ENCODE results near the gene SH3PXD2B. TPM values are rescaled to one million over a fixed set of nuclear protein-coding genes. Genes with fewer than 3 reads are reported as not detected.
"Not testable (repeated sequence)": the region's sequence is repeated elsewhere in the genome, so short reads cannot be mapped to it uniquely, and the experiment has no call there.

The SH3PXD2B gene
- total RNA-seq, 2 experiments from 2014 or later: 0.21 to 0.23 TPM

DNA sequence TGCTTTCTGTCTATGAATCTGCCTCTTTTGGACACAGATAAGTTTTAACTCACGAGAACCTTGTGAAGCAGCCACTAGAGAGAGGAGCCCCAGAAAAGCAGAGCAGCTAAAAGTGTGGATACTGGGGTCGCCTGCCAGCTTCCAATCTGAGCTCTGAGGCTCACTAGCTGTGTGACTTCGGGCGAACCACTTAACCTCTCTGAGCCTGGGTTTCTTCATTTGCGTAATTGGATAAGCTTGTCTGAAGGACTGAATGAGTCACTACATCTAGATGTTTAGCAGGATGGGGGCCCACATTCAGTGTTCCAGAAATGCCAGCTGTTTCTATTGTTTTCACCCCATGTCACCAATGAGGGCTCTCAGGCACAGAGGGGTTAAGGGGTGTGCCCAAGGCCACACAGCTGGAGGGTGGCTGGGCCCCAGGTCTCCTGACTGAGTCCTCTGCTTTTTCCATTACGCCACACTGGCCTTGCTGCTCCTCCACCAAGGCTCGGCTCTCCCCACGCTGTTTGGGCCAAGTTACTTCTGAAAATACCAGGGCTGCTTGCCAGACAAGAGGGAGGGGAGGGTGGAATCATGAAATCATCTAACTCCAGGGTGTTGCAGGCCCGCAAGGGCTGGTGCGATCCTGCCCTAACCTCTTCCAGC is 36.2 kb downstream of the SH3PXD2B start:
- ATAC-seq: no peak

DNA sequence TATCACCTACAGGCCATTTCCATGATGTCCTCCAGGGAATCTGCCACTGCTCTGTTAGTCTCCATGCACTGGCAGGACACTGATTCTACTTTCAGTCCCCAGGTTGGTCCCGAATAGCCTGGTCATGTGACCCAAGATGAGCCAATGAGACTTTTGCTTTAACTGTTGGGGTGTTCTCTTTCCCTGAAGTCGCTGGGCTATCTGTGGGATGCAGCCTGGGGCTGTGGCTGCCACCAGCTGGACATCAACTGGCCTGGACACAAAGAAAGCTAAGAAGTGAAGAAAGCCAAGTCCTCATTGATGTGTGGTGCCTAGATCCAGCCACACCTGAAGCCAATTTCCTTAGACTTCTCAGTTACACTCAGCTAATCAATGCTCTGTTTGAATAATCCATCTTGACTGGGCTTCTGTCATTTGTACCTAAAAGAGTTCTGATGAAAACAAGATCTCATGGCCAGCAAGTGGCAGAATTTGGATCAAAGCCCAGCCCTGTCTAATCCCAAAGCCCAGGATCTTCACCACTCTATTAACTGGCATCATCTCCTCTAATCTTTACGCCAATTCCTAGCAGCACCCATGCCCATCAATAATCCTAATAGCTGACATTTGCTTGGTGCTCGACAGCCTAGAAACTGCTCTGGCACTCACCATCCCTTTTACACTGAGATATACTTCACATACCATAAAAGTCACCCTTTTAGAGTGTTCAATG is 37.0 kb downstream of the SH3PXD2B start:
- ChIA-PET CTCF (interaction anchor here (1.4 kb wide), 1 partner anchor 34 kb away, joined by 4 read pairs; no protein-coding TSS in a partner anchor), POLR2A (no interaction called here)
- no peaks in the 10 kb centered on the region for H3K36me3 Mint-ChIP-seq (ENCODE audit: low read depth)
- H3K27ac Mint-ChIP-seq: no peak overlapping the region
- ATAC-seq (no peak), DNase-seq (no peak)
- peaks cover 21% of the 10 kb centered on the region for H3K4me1 Mint-ChIP-seq (ENCODE audit: low read depth)
- H3K27me3 Mint-ChIP-seq (ENCODE audit: low read depth): no peaks in the 10 kb centered on the region
- no peaks in the 10 kb centered on the region for H3K9me3 Mint-ChIP-seq (ENCODE audit: insufficient read depth)
- H3K4me3 Mint-ChIP-seq: no peak overlapping the region

More for the DNA sequence above, 36.2 kb downstream of the SH3PXD2B start:
- H3K9me3 Mint-ChIP-seq (ENCODE audit: insufficient read depth): no peaks in the 10 kb centered on the region
- no peak overlapping the region for H3K4me3 Mint-ChIP-seq
- ChIA-PET CTCF (interaction anchor here (1.4 kb wide), 1 partner anchor 33 kb away, joined by 4 read pairs; no protein-coding TSS in a partner anchor), POLR2A (no interaction called here)
- no peaks in the 10 kb centered on the region for H3K36me3 Mint-ChIP-seq (ENCODE audit: low read depth)
- peaks cover 12% of the 10 kb centered on the region for H3K4me1 Mint-ChIP-seq (ENCODE audit: low read depth)
- no peak for DNase-seq
- H3K27ac Mint-ChIP-seq: no peak overlapping the region
- no peaks in the 10 kb centered on the region for H3K27me3 Mint-ChIP-seq (ENCODE audit: low read depth)

DNA sequence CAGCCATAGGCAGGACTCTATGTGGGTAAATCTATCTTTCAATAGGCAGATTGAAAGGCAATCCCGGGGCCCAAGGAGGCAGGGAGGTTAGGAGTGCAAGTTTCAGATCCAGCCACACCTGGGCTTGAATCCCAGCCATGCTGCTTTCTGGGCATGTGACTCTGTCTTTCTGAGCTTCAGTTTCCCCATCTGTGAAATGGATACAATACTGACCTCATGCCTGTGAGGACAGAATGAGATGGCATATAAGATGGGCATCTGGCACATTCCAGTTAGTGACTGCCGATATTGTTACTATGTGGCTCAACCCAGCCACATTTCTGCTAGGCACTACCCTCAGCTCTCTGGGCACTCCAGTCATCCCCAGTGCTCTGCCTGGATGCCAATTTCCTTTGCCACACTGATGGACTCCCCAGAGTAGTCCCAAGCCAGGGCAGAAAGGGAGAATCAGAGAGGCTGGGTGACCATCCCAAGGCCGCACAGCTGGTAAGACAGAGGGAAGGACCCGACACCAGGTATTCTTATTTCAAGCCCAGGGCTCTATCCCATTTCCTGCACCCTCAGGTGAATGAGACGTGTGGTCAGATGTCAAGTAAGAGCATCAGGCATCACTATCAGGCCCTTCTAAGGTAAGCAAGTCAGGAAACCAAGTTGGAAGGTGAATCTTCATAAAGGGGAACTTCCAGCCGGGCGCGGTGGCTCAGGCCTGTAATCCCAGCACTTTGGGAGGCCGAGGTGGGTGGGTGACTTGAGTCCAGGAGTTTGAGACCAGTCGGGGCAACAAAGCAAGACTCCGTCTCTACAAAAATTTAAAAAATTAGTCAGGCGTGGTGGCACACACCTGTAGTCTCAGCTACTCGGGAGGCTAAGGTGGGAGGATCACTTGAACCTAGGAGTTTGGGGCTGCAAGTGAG is 38.7 kb downstream of the SH3PXD2B start:
- Mint-ChIP-seq H3K27me3 (ENCODE audit: low read depth) (no peaks in the 10 kb centered on the region), H3K9me3 (ENCODE audit: insufficient read depth) (no peaks in the 10 kb centered on the region), H3K4me3 (no peak overlapping the region), H3K36me3 (ENCODE audit: low read depth) (no peaks in the 10 kb centered on the region), H3K27ac (no peak overlapping the region), H3K4me1 (ENCODE audit: low read depth) (peaks cover 27% of the 10 kb centered on the region)
- ChIA-PET POLR2A (no interaction called here), CTCF (no interaction called here)
- no peak for DNase-seq
- ATAC-seq: no peak

GRCh38 chr5:172414531-172415361 is 39.6 kb downstream of the SH3PXD2B start:
- no peak overlapping the region for H3K27ac Mint-ChIP-seq
- ChIA-PET CTCF (no interaction called here), POLR2A (no interaction called here)
- no peak overlapping the region for H3K4me3 Mint-ChIP-seq
- H3K9me3 Mint-ChIP-seq (ENCODE audit: insufficient read depth): no peaks in the 10 kb centered on the region
- peaks cover 28% of the 10 kb centered on the region for H3K4me1 Mint-ChIP-seq (ENCODE audit: low read depth)
- ATAC-seq (no peak), DNase-seq (no peak)
- H3K36me3 Mint-ChIP-seq (ENCODE audit: low read depth): no peaks in the 10 kb centered on the region
- H3K27me3 Mint-ChIP-seq (ENCODE audit: low read depth): no peaks in the 10 kb centered on the region

GRCh38 chr5:172413601-172414171 is 40.6 kb downstream of the SH3PXD2B start:
- Mint-ChIP-seq H3K9me3 (ENCODE audit: insufficient read depth) (no peaks in the 10 kb centered on the region), H3K4me1 (ENCODE audit: low read depth) (peaks cover 28% of the 10 kb centered on the region), H3K4me3 (no peak overlapping the region), H3K27me3 (ENCODE audit: low read depth) (no peaks in the 10 kb centered on the region), H3K36me3 (ENCODE audit: low read depth) (no peaks in the 10 kb centered on the region), H3K27ac (no peak overlapping the region)
- ChIA-PET POLR2A (no interaction called here), CTCF (no interaction called here)
- ATAC-seq (no peak), DNase-seq (no peak)

- no peaks in the 10 kb centered on the region for H3K27me3 Mint-ChIP-seq (ENCODE audit: low read depth)
- DNase-seq (no peak), ATAC-seq (peak; percentile 37)
- no peaks in the 10 kb centered on the region for H3K9me3 Mint-ChIP-seq (ENCODE audit: insufficient read depth)
- no peaks in the 10 kb centered on the region for H3K36me3 Mint-ChIP-seq (ENCODE audit: low read depth)
- peak overlapping the region; percentile 1 for H3K27ac Mint-ChIP-seq
- POLR2A ChIA-PET: no interaction called here
- H3K4me3 Mint-ChIP-seq: no peak overlapping the region
- CTCF ChIA-PET: interaction anchor here (1.1 kb wide), 1 partner anchor 39 kb away, joined by 5 read pairs; no protein-coding TSS in a partner anchor
- peaks cover 28% of the 10 kb centered on the region for H3K4me1 Mint-ChIP-seq (ENCODE audit: low read depth)
These were observed 41.5 kb downstream of the SH3PXD2B start for GRCh38 chr5:172412724-172413286.

DNA sequence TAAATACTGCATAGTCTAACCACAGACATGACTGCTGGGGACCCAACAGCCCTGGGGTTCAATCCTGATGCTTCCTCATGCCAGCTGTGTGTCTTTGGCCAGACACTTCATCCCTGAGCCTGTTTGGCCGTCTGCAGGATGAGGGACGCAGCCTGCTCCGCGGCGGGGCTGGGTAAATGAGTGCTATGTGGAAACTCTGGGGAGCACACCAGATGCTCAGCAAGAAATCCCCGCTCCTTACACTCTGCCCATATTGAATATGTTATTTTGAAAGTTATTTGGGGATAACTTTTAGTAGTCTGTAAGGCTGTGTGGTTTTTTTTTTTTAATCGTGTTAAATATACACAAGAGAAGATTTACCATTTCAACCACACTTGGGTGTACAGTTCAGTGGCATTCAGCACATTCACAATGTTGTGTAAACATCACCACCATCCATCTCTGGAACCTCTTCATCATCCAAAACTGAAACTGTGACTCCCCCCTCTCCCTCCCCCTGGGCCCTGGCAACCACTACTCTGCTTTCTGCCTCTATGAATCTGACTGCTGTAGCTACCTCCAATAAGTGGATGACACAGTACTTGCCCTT is 42.7 kb downstream of the SH3PXD2B start:
- POLR2A ChIA-PET: no interaction called here
- Mint-ChIP-seq H3K36me3 (ENCODE audit: low read depth) (no peaks in the 10 kb centered on the region), H3K27me3 (ENCODE audit: low read depth) (no peaks in the 10 kb centered on the region), H3K4me3 (no peak overlapping the region), H3K9me3 (ENCODE audit: insufficient read depth) (no peaks in the 10 kb centered on the region), H3K27ac (no peak overlapping the region), H3K4me1 (ENCODE audit: low read depth) (peaks cover 28% of the 10 kb centered on the region)
- peak; percentile 28 for DNase-seq
- CTCF ChIA-PET: interaction anchor here (0.8 to 0.9 kb wide), 2 partner anchors 23 to 286 kb away, joined by 3 read pairs; no protein-coding TSS in a partner anchor
- ATAC-seq: no peak

- Mint-ChIP-seq H3K4me3 (no peak overlapping the region), H3K27ac (no peak overlapping the region), H3K27me3 (ENCODE audit: low read depth) (no peaks in the 10 kb centered on the region), H3K9me3 (ENCODE audit: insufficient read depth) (no peaks in the 10 kb centered on the region), H3K36me3 (ENCODE audit: low read depth) (no peaks in the 10 kb centered on the region), H3K4me1 (ENCODE audit: low read depth) (peaks cover 28% of the 10 kb centered on the region)
- ChIA-PET CTCF (interaction anchor here (0.8 to 0.9 kb wide), 2 partner anchors 22 to 286 kb away, joined by 3 read pairs; no protein-coding TSS in a partner anchor), POLR2A (no interaction called here)
- ATAC-seq: no peak
- no peak for DNase-seq
These were observed 43.5 kb downstream of the SH3PXD2B start for GRCh38 chr5:172410662-172411483.

DNA sequence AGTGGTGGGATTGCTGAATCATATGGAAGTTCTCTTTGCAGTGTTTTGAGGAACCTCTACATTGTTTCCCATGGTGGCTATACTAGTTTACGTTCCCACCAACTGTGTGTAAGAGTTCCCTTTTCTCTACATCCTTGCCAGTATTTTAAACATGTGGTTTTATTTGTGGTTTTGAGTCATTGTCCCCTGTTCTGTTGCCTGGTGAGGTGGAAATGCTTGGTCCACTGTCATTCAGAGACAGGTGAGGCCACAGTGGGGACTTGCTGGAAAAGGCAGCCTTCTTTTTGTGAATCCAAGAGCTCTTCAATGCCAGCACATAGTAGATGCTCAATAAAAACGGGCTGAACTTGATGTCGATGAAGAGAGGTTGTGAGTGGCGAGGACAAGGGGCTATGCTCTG is 44.2 kb downstream of the SH3PXD2B start:
- Mint-ChIP-seq H3K9me3 (ENCODE audit: insufficient read depth) (no peaks in the 10 kb centered on the region), H3K27ac (no peak overlapping the region), H3K4me1 (ENCODE audit: low read depth) (peaks cover 28% of the 10 kb centered on the region), H3K36me3 (ENCODE audit: low read depth) (no peaks in the 10 kb centered on the region), H3K4me3 (no peak overlapping the region), H3K27me3 (ENCODE audit: low read depth) (peaks cover 3% of the 10 kb centered on the region)
- POLR2A ChIA-PET: no interaction called here
- ATAC-seq: no peak
- no peak for DNase-seq
- CTCF ChIA-PET: no interaction called here

DNA sequence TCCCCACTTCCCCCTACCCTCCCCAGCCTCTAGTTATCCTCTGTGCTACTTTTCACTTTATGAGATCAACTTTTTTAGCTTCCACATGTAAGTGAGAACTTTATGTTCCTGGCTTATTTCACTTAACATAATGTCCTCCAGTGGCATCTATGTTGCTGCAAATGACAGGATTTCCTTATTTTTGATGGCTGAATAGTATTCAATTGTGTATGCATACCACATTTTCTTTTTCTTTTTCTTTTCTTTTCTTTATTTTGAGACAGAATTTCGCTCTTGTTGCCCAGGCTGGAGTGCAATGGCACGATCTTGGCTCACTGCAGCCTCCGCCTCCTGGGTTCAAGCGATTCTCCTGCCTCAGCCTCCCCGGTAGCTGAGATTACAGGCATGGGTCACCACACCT is 44.8 kb downstream of the SH3PXD2B start:
- H3K27ac Mint-ChIP-seq; H3K9me3 Mint-ChIP-seq (ENCODE audit: insufficient read depth); ATAC-seq; H3K27me3 Mint-ChIP-seq (ENCODE audit: low read depth); H3K4me3 Mint-ChIP-seq; DNase-seq; CTCF ChIA-PET; POLR2A ChIA-PET; H3K36me3 Mint-ChIP-seq (ENCODE audit: low read depth): not testable (repeated sequence)
- peaks cover 28% of the 10 kb centered on the region for H3K4me1 Mint-ChIP-seq (ENCODE audit: low read depth)

Measured in activated CD8-positive, alpha-beta T cell treated with anti-CD3 and anti-CD28 coated beads, Interleukin-2, amount 10 ng/mL, durations not matched to agents 7 days and 5 days (primary cell).